ACHN (cell line): ENCODE measurements around the gene CDK6.

Experiments
- DNase-seq: peaks from one replicate; pipeline ENCODE4 v3.0.0-alpha.2; 2015
- in situ Hi-C: cut with HindIII; loops from 2 replicates; pipeline ENCODE4 v1.10.0; 2017; ENCODE audit warnings: low sequenced_read_pairs, low pct_ligation_motif_present, low pct_unique_long_range_greater_than_20kb

The CDK6 gene

GRCh38 chr7:92730808-92731207, 105.6 kb downstream of the CDK6 start:
- in situ Hi-C loops = no loop called here
- DNase-seq = no peak

- DNase-seq = no peak
- in situ Hi-C loops = no loop called here
These were observed 106.6 kb downstream of the CDK6 start for GRCh38 chr7:92729751-92730150.

GRCh38 chr7:92729172-92729571, 107.2 kb downstream of the CDK6 start:
- no peak for DNase-seq
- in situ Hi-C loops = no loop called here

GRCh38 chr7:92727755-92728154, 108.6 kb downstream of the CDK6 start:
- no peak for DNase-seq
- in situ Hi-C loops = no loop called here

- DNase-seq = no peak
- in situ Hi-C loops = no loop called here
These were observed 111.0 kb downstream of the CDK6 start for GRCh38 chr7:92725161-92725925.

GRCh38 chr7:92723943-92724342, 112.4 kb downstream of the CDK6 start:
- DNase-seq = no peak
- in situ Hi-C loops = no loop called here

GRCh38 chr7:92723205-92723604, 113.2 kb downstream of the CDK6 start:
- in situ Hi-C loops = no loop called here
- DNase-seq = peak; percentile 39

- in situ Hi-C loops = no loop called here
- no peak for DNase-seq
These were observed 113.8 kb downstream of the CDK6 start for GRCh38 chr7:92722541-92722940.

GRCh38 chr7:92720604-92721350, 115.6 kb downstream of the CDK6 start:
- no peak for DNase-seq
- in situ Hi-C loops = no loop called here

- in situ Hi-C loops = no loop called here
- DNase-seq = peak; percentile 90
These were observed 118.2 kb downstream of the CDK6 start for GRCh38 chr7:92717993-92718716.

- in situ Hi-C loops = no loop called here
- DNase-seq = no peak
These were observed 118.8 kb downstream of the CDK6 start for GRCh38 chr7:92717623-92717992.

GRCh38 chr7:92716825-92717580, 119.4 kb downstream of the CDK6 start:
- in situ Hi-C loops = no loop called here
- DNase-seq = no peak

GRCh38 chr7:92715963-92716362, 120.4 kb downstream of the CDK6 start:
- in situ Hi-C loops = no loop called here
- DNase-seq = no peak

- in situ Hi-C loops = no loop called here
- DNase-seq = no peak
These were observed 121.6 kb downstream of the CDK6 start for GRCh38 chr7:92714767-92715166.

GRCh38 chr7:92714280-92714679, 122.1 kb downstream of the CDK6 start:
- in situ Hi-C loops = no loop called here
- DNase-seq = no peak

- no peak for DNase-seq
- in situ Hi-C loops = no loop called here
These were observed 126.5 kb downstream of the CDK6 start for GRCh38 chr7:92709912-92710311.

- in situ Hi-C loops = no loop called here
- no peak for DNase-seq
These were observed 127.2 kb downstream of the CDK6 start for GRCh38 chr7:92709150-92709549.

GRCh38 chr7:92708111-92709042, 128.0 kb downstream of the CDK6 start:
- in situ Hi-C loops = no loop called here
- DNase-seq = no peak
